GM12864 (cell line): ENCODE data around the gene NEURL1.

Experiments
- DNase-seq: peaks from one replicate; pipeline ENCODE4 v3.0.0-alpha.2; 2011; ENCODE audit warnings: low read depth
- H3K4me3 ChIP-seq: 2 replicates; pipeline ENCODE4 v1.5.1; 2011; ENCODE audit warnings: mild to moderate bottlenecking, low read depth, low read length, control low read depth
- TF ChIP-seq, protein P1 (sequence below): IDR thresholded peaks from 2 replicates; pipeline ENCODE4 v1.5.1; 2011; ENCODE audit warnings: low read depth, mild to moderate bottlenecking, moderate library complexity, low read length, control low read depth, inconsistent platforms; ENCODE audit errors: missing control alignments

Gene NEURL1

DNA sequence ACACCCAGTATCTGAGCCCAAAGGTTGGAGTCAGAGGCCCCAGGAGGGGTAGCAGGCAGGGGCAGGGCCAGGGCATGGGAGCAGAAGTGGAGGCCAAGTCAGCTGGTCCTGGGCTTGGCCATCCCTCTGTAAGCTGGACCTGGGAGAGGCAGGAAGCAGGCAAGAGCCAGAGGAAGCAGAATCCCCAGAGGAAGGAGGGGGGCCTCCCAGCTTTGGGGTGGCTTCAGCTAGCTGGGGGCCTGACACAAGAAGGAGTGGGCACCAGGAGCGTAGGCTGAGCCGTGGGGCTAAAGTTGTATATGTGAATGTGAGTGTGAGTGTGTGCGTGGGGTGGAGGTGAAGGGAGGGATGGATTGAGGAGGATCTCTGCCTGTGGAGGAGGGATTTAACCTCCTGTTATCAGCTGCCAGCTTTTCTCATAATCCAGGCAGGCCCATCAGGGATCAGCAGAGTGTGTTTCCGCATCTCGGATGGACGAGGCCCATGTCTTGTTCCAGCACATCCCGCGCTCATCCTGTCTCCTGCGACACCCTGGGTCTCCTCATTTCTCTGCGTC lies 54.0 kb downstream of the NEURL1 start:
- no peak for DNase-seq
- TF ChIP-seq, protein P1, sequence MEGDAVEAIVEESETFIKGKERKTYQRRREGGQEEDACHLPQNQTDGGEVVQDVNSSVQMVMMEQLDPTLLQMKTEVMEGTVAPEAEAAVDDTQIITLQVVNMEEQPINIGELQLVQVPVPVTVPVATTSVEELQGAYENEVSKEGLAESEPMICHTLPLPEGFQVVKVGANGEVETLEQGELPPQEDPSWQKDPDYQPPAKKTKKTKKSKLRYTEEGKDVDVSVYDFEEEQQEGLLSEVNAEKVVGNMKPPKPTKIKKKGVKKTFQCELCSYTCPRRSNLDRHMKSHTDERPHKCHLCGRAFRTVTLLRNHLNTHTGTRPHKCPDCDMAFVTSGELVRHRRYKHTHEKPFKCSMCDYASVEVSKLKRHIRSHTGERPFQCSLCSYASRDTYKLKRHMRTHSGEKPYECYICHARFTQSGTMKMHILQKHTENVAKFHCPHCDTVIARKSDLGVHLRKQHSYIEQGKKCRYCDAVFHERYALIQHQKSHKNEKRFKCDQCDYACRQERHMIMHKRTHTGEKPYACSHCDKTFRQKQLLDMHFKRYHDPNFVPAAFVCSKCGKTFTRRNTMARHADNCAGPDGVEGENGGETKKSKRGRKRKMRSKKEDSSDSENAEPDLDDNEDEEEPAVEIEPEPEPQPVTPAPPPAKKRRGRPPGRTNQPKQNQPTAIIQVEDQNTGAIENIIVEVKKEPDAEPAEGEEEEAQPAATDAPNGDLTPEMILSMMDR, result no peak
- H3K4me3 ChIP-seq, result no peak overlapping the region

DNA sequence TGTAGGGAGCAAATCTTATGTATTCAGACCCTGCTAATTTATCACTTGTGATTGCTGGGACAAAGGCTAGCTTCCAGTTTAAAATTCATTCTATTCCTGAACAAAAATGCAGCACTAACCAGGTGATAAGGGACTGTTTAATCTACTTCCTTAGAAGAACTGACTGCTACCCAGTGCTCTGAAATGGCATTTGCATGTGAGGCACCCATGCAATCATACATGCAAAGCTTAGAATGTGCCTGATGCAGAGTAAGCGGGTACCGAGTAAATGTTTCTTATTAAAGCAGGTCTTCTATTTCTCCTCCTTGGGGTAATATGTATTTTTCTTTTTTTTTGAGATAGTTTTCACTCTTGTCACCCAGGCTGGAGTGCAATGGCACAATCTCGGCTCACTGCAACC lies 54.5 kb downstream of the NEURL1 start:
- TF ChIP-seq, protein P1, result no peak
- no peak for DNase-seq
- no peak overlapping the region for H3K4me3 ChIP-seq

DNA sequence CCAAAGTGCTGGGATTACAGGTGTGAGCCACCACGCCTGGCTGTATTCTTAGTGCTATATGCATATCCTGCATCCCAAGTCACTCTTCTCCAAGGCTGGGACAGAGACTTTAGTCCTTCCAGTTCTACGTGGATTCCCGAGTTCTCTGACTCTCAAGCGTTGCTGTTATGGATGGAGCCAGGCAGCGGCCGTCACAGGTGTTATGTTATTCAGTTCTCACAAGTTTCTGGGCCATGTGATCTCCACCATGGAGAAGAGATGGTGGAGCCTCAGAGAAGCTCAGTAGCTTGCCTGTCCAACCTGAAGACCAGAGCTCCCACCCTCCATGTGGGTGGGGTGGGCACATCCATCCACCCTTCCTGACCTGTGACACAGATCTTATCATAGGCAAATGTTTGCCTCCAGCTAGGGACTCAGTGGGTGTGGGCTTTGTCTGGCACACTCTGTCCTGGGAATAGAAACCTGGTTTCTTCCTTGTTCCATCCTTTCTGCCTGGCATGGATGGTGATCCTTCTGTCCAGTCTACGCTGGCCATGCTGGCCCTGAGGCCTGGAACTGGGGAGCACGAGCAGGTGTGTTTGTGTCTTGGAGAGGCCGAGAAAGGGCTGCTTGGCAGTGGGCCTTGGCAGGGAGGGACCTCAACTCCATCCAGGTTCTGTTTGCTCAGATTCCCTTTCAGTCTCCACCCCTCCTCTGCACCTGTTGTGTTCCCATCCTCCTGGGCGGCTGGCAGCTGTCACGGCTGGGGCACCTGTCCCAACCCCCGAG lies 55.3 kb downstream of the NEURL1 start:
- H3K4me3 ChIP-seq, result no peak overlapping the region
- TF ChIP-seq, protein P1, result no peak
- no peak for DNase-seq

- TF ChIP-seq, protein P1, result no peak
- DNase-seq, result no peak
- H3K4me3 ChIP-seq, result no peak overlapping the region
Observed at GRCh38 chr10:103549349-103549685, 55.8 kb downstream of the NEURL1 start.

- H3K4me3 ChIP-seq, result no peak overlapping the region
- TF ChIP-seq, protein P1, result no peak
- no peak for DNase-seq
Observed at GRCh38 chr10:103550229-103550628, 56.7 kb downstream of the NEURL1 start.

- TF ChIP-seq, protein P1, result no peak
- H3K4me3 ChIP-seq, result no peak overlapping the region
- DNase-seq, result no peak
Observed at GRCh38 chr10:103551619-103552602, 58.4 kb downstream of the NEURL1 start.
